H1 (cell line): ENCODE data around the gene GPR101. TPM values are rescaled to one million over a fixed set of nuclear protein-coding genes. Genes with fewer than 3 reads are reported as not detected.

Source experiments
- CTCF ChIA-PET: fragments of 300-600 bp; sonication (Branson Sonifier 250); formaldehyde crosslinking; loops from one replicate; lab custom pipeline; 2021; ENCODE audit not compliant: partially characterized antibody; lab: Charles Lee
- POLR2A ChIA-PET: fragments of 300-600 bp; sonication (Branson Sonifier 250); formaldehyde crosslinking; loops from one replicate; lab custom pipeline; 2021; ENCODE audit warnings: inconsistent platforms; ENCODE audit not compliant: partially characterized antibody; lab: Charles Lee
- DNase-seq, 2 experiments: peaks; one replicate each; pipeline versions ENCODE4 v3.0.0 to v3.0.0-alpha.2; 2010 to 2022; ENCODE audit warnings: low spot score in 2 of 2, low read depth in 1 of 2, mixed read lengths in 1 of 2
- FAIRE-seq: peaks from 2 replicates; lab custom pipeline; 2011; peaks lifted over from hg19 to GRCh38; lab: Jason Lieb, UNC
- H2AFZ ChIP-seq: 2 replicates; pipeline ENCODE4 v1.8.1; 2012; ENCODE audit warnings: low read length, inconsistent platforms
- H2AK5ac ChIP-seq: 2 replicates; pipeline ENCODE4 v1.6.1; 2013; ENCODE audit warnings: low read depth, low read length
- H2BK120ac ChIP-seq: replicated peaks from 2 replicates; pipeline ENCODE3; 2013; ENCODE audit warnings: low read depth, low read length, inconsistent platforms
- H2BK12ac ChIP-seq: 2 replicates; pipeline ENCODE4 v1.6.1; 2013; ENCODE audit warnings: low read depth, low read length
- H2BK15ac ChIP-seq: 2 replicates; pipeline ENCODE4 v1.6.1; 2013; ENCODE audit warnings: low read length
- H2BK20ac ChIP-seq: 2 replicates; pipeline ENCODE4 v1.6.1; 2013; ENCODE audit warnings: low read length
- H2BK5ac ChIP-seq: 2 replicates; pipeline ENCODE4 v1.6.1; 2013; ENCODE audit warnings: low read depth, low read length
- H3K14ac ChIP-seq: 2 replicates; pipeline ENCODE4 v1.6.1; 2013; ENCODE audit warnings: inconsistent platforms; ENCODE audit not compliant: insufficient read length
- H3K18ac ChIP-seq: 2 replicates; pipeline ENCODE4 v1.6.1; 2013; ENCODE audit warnings: low read length; ENCODE audit errors: extremely low read depth
- H3K23ac ChIP-seq: 2 replicates; pipeline ENCODE4 v1.6.1; 2013; ENCODE audit warnings: inconsistent platforms; ENCODE audit not compliant: insufficient read length
- H3K23me2 ChIP-seq: 2 replicates; pipeline ENCODE4 v1.6.1; 2013; ENCODE audit warnings: low read depth, low read length
- H3K27ac ChIP-seq: 2 replicates; pipeline ENCODE4 v1.6.1; 2011; ENCODE audit warnings: low read depth, low read length, inconsistent platforms
- H3K27me3 ChIP-seq, 4 experiments: replicated peaks in 1 of 4; 1 replicate in 1 of 4; 2 replicates in 3 of 4; pipeline versions ENCODE4 v1.6.1 to v1.8.1; 2011 to 2013; ENCODE audit warnings: low read length in 3 of 4, mild to moderate bottlenecking in 3 of 4, inconsistent platforms in 2 of 4, mixed read lengths in 2 of 4, moderate library complexity in 1 of 4; ENCODE audit not compliant: control insufficient read depth in 3 of 4, insufficient read depth in 3 of 4; ENCODE audit errors: extremely low read depth in 1 of 4
- H3K36me3 ChIP-seq, 4 experiments: 2 replicates each; pipeline versions ENCODE4 v1.6.1 to v1.8.1; 2011 to 2013; ENCODE audit warnings: mild to moderate bottlenecking in 4 of 4, low read length in 3 of 4, moderate library complexity in 2 of 4, control low read depth in 1 of 4, inconsistent platforms in 1 of 4; ENCODE audit not compliant: insufficient read depth in 4 of 4, control insufficient read depth in 2 of 4
- H3K4ac ChIP-seq: replicated peaks from 2 replicates; pipeline ENCODE3; 2013; ENCODE audit warnings: low read length, low read depth, mixed read lengths, inconsistent platforms; ENCODE audit not compliant: insufficient read length
- H3K4me1 ChIP-seq, 4 experiments: replicated peaks in 1 of 4; 1 replicate in 1 of 4; 2 replicates in 3 of 4; pipeline versions ENCODE4 v1.6.1 to v1.8.1; 2011 to 2013; ENCODE audit warnings: low read length in 3 of 4, inconsistent platforms in 2 of 4, mixed read lengths in 1 of 4; ENCODE audit not compliant: insufficient read depth in 4 of 4, control insufficient read depth in 3 of 4
- H3K4me2 ChIP-seq, 2 experiments: 2 replicates each; pipeline versions ENCODE4 v1.6.1 to v1.8.1; 2011 to 2013; ENCODE audit warnings: low read depth in 2 of 2, low read length in 2 of 2, control low read depth in 1 of 2, inconsistent platforms in 1 of 2, mild to moderate bottlenecking in 1 of 2; ENCODE audit not compliant: insufficient read depth in 1 of 2
- H3K4me3 ChIP-seq, 4 experiments: fragments of 200-600, 300-600 bp in 1 of 4; sonication (generic), shearing (Covaris generic), sonication (Bioruptor Twin) in 1 of 4; 2 replicates each; pipeline versions ENCODE4 v1.5.1 to v1.8.1; 2011 to 2016; ENCODE audit warnings: low read length in 4 of 4, low read depth in 3 of 4, control low read depth in 2 of 4, inconsistent platforms in 2 of 4, mild to moderate bottlenecking in 2 of 4, mixed read lengths in 1 of 4, moderate library complexity in 1 of 4; ENCODE audit not compliant: insufficient read depth in 2 of 4; ENCODE audit errors: extremely low read depth in 1 of 4
- H3K56ac ChIP-seq: replicated peaks from 2 replicates; pipeline ENCODE3; 2013; ENCODE audit warnings: low read depth, mild to moderate bottlenecking, mixed read lengths, low read length, inconsistent platforms; ENCODE audit not compliant: insufficient read length
- H3K79me1 ChIP-seq: 2 replicates; pipeline ENCODE4 v1.6.1; 2013; ENCODE audit warnings: low read depth, low read length, control low read depth
- H3K79me2 ChIP-seq, 2 experiments: 2 replicates each; pipeline versions ENCODE4 v1.6.1 to v1.8.1; 2012 to 2013; ENCODE audit warnings: low read length in 2 of 2, mild to moderate bottlenecking in 2 of 2, inconsistent platforms in 1 of 2; ENCODE audit not compliant: insufficient read depth in 2 of 2, control insufficient read depth in 1 of 2
- H3K9ac ChIP-seq, 4 experiments: replicated peaks in 1 of 4; 1 replicate in 1 of 4; 2 replicates in 3 of 4; pipeline versions ENCODE4 v1.6.1 to v1.8.1; 2011 to 2013; ENCODE audit warnings: low read depth in 3 of 4, low read length in 3 of 4, control low read depth in 2 of 4, mild to moderate bottlenecking in 2 of 4, moderate library complexity in 2 of 4, inconsistent platforms in 1 of 4; ENCODE audit errors: extremely low read depth in 1 of 4
- H3K9me3 ChIP-seq, 2 experiments: 2 replicates each; pipeline versions ENCODE4 v1.6.1 to v1.8.1; 2012 to 2013; ENCODE audit warnings: mild to moderate bottlenecking in 2 of 2, moderate library complexity in 2 of 2, control low read depth in 1 of 2, inconsistent platforms in 1 of 2, low read depth in 1 of 2, low read length in 1 of 2, mixed read lengths in 1 of 2; ENCODE audit not compliant: insufficient read depth in 2 of 2
- H4K20me1 ChIP-seq, 2 experiments: replicated peaks in 1 of 2; 2 replicates each; pipeline versions ENCODE3 to v1.8.1; 2011 to 2013; ENCODE audit warnings: inconsistent platforms in 2 of 2, low read length in 2 of 2, mild to moderate bottlenecking in 1 of 2; ENCODE audit not compliant: insufficient read depth in 2 of 2, control insufficient read depth in 1 of 2
- H4K5ac ChIP-seq: 2 replicates; pipeline ENCODE4 v1.6.1; 2013; ENCODE audit warnings: low read length, low read depth, mixed read lengths, inconsistent platforms; ENCODE audit not compliant: insufficient read length
- H4K8ac ChIP-seq: 2 replicates; pipeline ENCODE4 v1.8.0; 2013; ENCODE audit warnings: mild to moderate bottlenecking, moderate library complexity, low read length, inconsistent platforms; ENCODE audit not compliant: insufficient read depth; ENCODE audit errors: extremely low read depth
- H4K91ac ChIP-seq: replicated peaks from 2 replicates; pipeline ENCODE3; 2013; ENCODE audit warnings: low read length, mixed read lengths, inconsistent platforms; ENCODE audit not compliant: insufficient read length
- EZH2 ChIP-seq: fragments of 200-600 bp; sonication (generic); IDR thresholded peaks from 2 replicates; pipeline ENCODE4 v1.7.1; 2012; ENCODE audit warnings: low read depth, mild to moderate bottlenecking, moderate library complexity, low read length, inconsistent platforms; ENCODE audit not compliant: severe bottlenecking
- SUZ12 ChIP-seq: fragments of 200-600 bp; sonication (generic); IDR thresholded peaks from 2 replicates; pipeline ENCODE4 v1.6.1; 2012; ENCODE audit warnings: mild to moderate bottlenecking, inconsistent platforms, low read length, moderate library complexity, mixed read lengths
- WGBS, 2 experiments: shearing (Covaris generic) in 1 of 2; methylation state at CpG; one replicate each; pipeline versions ENCODE4 v1.1.6 to v1.1.7; 2013 to 2015; ENCODE audit warnings: low lambda C conversion rate in 2 of 2, mixed read lengths in 2 of 2, inconsistent platforms in 1 of 2, low coverage in 1 of 2, missing lambda C conversion rate in 1 of 2; ENCODE audit not compliant: insufficient replicate concordance in 2 of 2, insufficient coverage in 1 of 2, insufficient read length in 1 of 2; ENCODE audit errors: extremely low coverage in 1 of 2, missing lambda C conversion rate in 1 of 2; 5-methylcytosine and 5-hydroxymethylcytosine counted together
- polyA plus RNA-seq, 7 experiments: library from polyadenylated mRNA; depleted of rRNA in 3 of 7; stranded (reverse) in 5 of 7; unstranded in 2 of 7; fragments of >200 nt in 5 of 7; fragments of 200-250 nt in 2 of 7; gene quantifications; 1 replicate in 5 of 7; 2 replicates in 1 of 7; 4 replicates in 1 of 7; pipeline versions ENCODE4 v1.2.1 to v1.2.3, GENCODE V29; 2011 to 2013; ENCODE audit warnings: missing spikeins in 2 of 7, mixed read lengths in 2 of 7
- total RNA-seq: library from RNA; stranded (reverse); fragmentation: NEBNext Ultra II Directional; extraction: Animal tissue kit (Norgen Biotek cat#: 25700); gene quantifications from 2 replicates; pipeline ENCODE4 v1.2.1, GENCODE V29; 2021
- TF ChIP-seq, protein P1 (sequence below), 3 experiments: IDR thresholded peaks; 1 replicate in 2 of 3; 2 replicates in 1 of 3; pipeline versions ENCODE4 v1.5.1 to v1.6.1; 2011; ENCODE audit warnings: low read length in 3 of 3, mild to moderate bottlenecking in 3 of 3, inconsistent platforms in 2 of 3, low read depth in 1 of 3, moderate library complexity in 1 of 3; ENCODE audit not compliant: insufficient read depth in 1 of 3; ENCODE audit errors: control extremely low read depth in 1 of 3

The GPR101 gene
- total and polyA plus RNA-seq, 2 of the 8 experiments (the other 6 are each of a cell fraction or from before 2014, with no cell fraction given), result not detected

DNA sequence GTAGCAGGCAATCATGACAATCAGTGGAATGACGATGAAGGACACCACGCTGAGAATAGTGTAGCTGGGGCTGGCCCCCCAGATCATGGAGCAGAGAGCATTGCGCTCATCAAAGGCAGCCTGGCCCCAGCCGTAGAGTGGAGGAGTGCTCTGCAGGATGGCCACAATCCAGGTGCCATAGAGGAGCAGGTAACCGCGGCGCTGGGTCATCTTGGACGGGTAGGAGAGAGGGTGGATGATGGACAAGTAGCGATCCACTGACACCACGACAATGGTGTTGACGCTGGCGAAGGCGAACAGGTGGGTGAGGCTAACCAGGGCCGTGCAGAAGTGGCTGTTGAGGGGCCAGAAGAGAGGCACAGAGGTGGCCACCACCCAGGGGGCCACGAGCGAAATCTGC is 2.8 kb downstream of the GPR101 start:
- 20% methylated on average over 11 of the region's 16 CpGs; no CpG with 5 or more reads in 1 of the 2 experiments for WGBS, 2 experiments
- no peak overlapping the region for H3K9ac ChIP-seq
- peaks cover 0 to 2% (median 0%) of the 10 kb centered on the region in 4 experiments; a peak in 1 of 8 replicates for H3K36me3 ChIP-seq
- H3K27me3 ChIP-seq, result peaks cover 48 to 68% (median 63%) of the 10 kb centered on the region in 4 experiments
- H2BK5ac ChIP-seq, result no peak overlapping the region
- no peak overlapping the region for H2BK20ac ChIP-seq
- TF ChIP-seq SUZ12, result peak; percentile 43
- peak; percentile 21 for TF ChIP-seq EZH2
- TF ChIP-seq, protein P1, sequence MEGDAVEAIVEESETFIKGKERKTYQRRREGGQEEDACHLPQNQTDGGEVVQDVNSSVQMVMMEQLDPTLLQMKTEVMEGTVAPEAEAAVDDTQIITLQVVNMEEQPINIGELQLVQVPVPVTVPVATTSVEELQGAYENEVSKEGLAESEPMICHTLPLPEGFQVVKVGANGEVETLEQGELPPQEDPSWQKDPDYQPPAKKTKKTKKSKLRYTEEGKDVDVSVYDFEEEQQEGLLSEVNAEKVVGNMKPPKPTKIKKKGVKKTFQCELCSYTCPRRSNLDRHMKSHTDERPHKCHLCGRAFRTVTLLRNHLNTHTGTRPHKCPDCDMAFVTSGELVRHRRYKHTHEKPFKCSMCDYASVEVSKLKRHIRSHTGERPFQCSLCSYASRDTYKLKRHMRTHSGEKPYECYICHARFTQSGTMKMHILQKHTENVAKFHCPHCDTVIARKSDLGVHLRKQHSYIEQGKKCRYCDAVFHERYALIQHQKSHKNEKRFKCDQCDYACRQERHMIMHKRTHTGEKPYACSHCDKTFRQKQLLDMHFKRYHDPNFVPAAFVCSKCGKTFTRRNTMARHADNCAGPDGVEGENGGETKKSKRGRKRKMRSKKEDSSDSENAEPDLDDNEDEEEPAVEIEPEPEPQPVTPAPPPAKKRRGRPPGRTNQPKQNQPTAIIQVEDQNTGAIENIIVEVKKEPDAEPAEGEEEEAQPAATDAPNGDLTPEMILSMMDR (IDR thresholded peaks at IDR 0.05; ENCODE audit: control extremely low read depth in 1 of 3, insufficient read depth in 1 of 3, low read depth in 1 of 3, low read length in 3 of 3), result no peak
- no peak overlapping the region for H3K14ac ChIP-seq
- no peak overlapping the region for H2AK5ac ChIP-seq
- H2BK15ac ChIP-seq, result no peak overlapping the region
- no peak for FAIRE-seq
- POLR2A ChIA-PET, result no interaction called here
- peaks cover 8% of the 10 kb centered on the region; the same call in 1 of the 2 replicates for H3K23me2 ChIP-seq
- peak overlapping the region; percentile 32 to 62 (median 40); a peak in 6 of 8 replicates for H3K4me3 ChIP-seq
- no peak overlapping the region for H4K91ac ChIP-seq
- H3K27ac ChIP-seq, result no peak overlapping the region
- CTCF ChIA-PET, result no interaction called here
- H4K20me1 ChIP-seq, result peaks cover 0 to 7% of the 10 kb centered on the region in 2 experiments
- no peak overlapping the region for H3K23ac ChIP-seq
- no peak overlapping the region for H4K8ac ChIP-seq
- no peak for DNase-seq
- no peak overlapping the region for H3K4ac ChIP-seq
- H2BK12ac ChIP-seq, result no peak overlapping the region
- H3K4me2 ChIP-seq, result peak overlapping the region; percentile 93
- H2AFZ ChIP-seq, result no peak overlapping the region
- H3K4me1 ChIP-seq, result peaks cover 1 to 10% (median 5%) of the 10 kb centered on the region in 4 experiments; a peak in 5 of 7 replicates
- no peaks in the 10 kb centered on the region for H3K79me1 ChIP-seq
- H2BK120ac ChIP-seq, result no peak overlapping the region
- no peak overlapping the region for H4K5ac ChIP-seq
- H3K56ac ChIP-seq, result no peak overlapping the region
- H3K18ac ChIP-seq, result no peak overlapping the region
- H3K79me2 ChIP-seq, result no peaks in the 10 kb centered on the region
- H3K9me3 ChIP-seq, result no peaks in the 10 kb centered on the region
